Endothelial cell of umbilical vein (primary cell): ENCODE results near the gene FAM171A2. TPM values are rescaled to one million over a fixed set of nuclear protein-coding genes. Genes with fewer than 3 reads are reported as not detected.
"Not testable (repeated sequence)": the region's sequence is repeated elsewhere in the genome, so short reads cannot be mapped to it uniquely, and the experiment has no call there.

ENCODE experiments used
- BruUV-seq: library from RNA; stranded (reverse); fragments of 400-500 nt; replicated peaks from 2 replicates; lab custom pipeline; 2021; lab: Mats Ljungman, UMichigan
- CTCF ChIA-PET: fragments of 300-600, 350-600 bp; sonication (Branson Sonifier 250); formaldehyde crosslinking; loops from one replicate; lab custom pipeline; 2021; ENCODE audit warnings: antibody characterized with exemption, inconsistent platforms; lab: Charles Lee
- POLR2A ChIA-PET: fragments of 300-600, 350-600 bp; sonication (Branson Sonifier 250); formaldehyde crosslinking; loops from one replicate; lab custom pipeline; 2021; ENCODE audit warnings: antibody characterized with exemption, inconsistent platforms; lab: Charles Lee
- DNase-seq: peaks from one replicate; pipeline ENCODE4 v3.0.0-alpha.2; 2011; ENCODE audit warnings: low read depth, low spot score
- FAIRE-seq: peaks from 2 replicates; lab custom pipeline; 2011; peaks lifted over from hg19 to GRCh38; lab: Jason Lieb, UNC
- H2AFZ ChIP-seq: 2 replicates; pipeline ENCODE4 v1.6.0; 2012; ENCODE audit warnings: low read depth, low read length, control low read depth, inconsistent platforms
- H3K27ac ChIP-seq: 2 replicates; pipeline ENCODE4 v1.5.1; 2011; ENCODE audit warnings: low read depth, mild to moderate bottlenecking, control low read depth, low read length, moderate library complexity; ENCODE audit not compliant: insufficient read depth
- H3K27me3 ChIP-seq, 2 experiments: 2 replicates each; pipeline versions ENCODE4 v1.6.0 to v1.6.1; 2011; ENCODE audit warnings: low read length in 2 of 2, mixed read lengths in 1 of 2; ENCODE audit not compliant: control insufficient read depth in 2 of 2, insufficient read depth in 2 of 2
- H3K36me3 ChIP-seq, 2 experiments: 2 replicates in 1 of 2; 3 replicates in 1 of 2; pipeline ENCODE4 v1.5.1; 2011; ENCODE audit warnings: low read length in 2 of 2, mild to moderate bottlenecking in 1 of 2, moderate library complexity in 1 of 2; ENCODE audit not compliant: control insufficient read depth in 2 of 2, insufficient read depth in 2 of 2; ENCODE audit errors: extremely low read depth in 1 of 2
- H3K4me1 ChIP-seq: 3 replicates; pipeline ENCODE4 v1.5.1; 2011; ENCODE audit warnings: mild to moderate bottlenecking, low read length; ENCODE audit not compliant: control insufficient read depth, insufficient read depth; ENCODE audit errors: extremely low read depth
- H3K4me2 ChIP-seq: 2 replicates; pipeline ENCODE4 v1.6.1; 2011; ENCODE audit warnings: low read length, control low read depth, mixed read lengths; ENCODE audit not compliant: insufficient read depth
- H3K4me3 ChIP-seq, 3 experiments: fragments of 200-600 bp in 1 of 3; sonication (generic), shearing (Covaris generic) in 1 of 3; replicated peaks in 1 of 3; 2 replicates each; pipeline ENCODE4 v1.5.1; 2011 to 2016; ENCODE audit warnings: control low read depth in 3 of 3, low read length in 3 of 3, mild to moderate bottlenecking in 2 of 3, inconsistent platforms in 1 of 3, low read depth in 1 of 3, moderate library complexity in 1 of 3; ENCODE audit not compliant: insufficient read depth in 1 of 3
- H3K79me2 ChIP-seq: 2 replicates; pipeline ENCODE4 v1.6.0; 2012; ENCODE audit warnings: low read length, inconsistent platforms; ENCODE audit not compliant: control insufficient read depth, insufficient read depth
- H3K9ac ChIP-seq: replicated peaks from 2 replicates; pipeline ENCODE3; 2011; ENCODE audit warnings: low read length, control low read depth; ENCODE audit not compliant: insufficient read depth; ENCODE audit errors: extremely low read depth
- H3K9me1 ChIP-seq: replicated peaks from 3 replicates; pipeline ENCODE4 v1.6.0; 2011; ENCODE audit warnings: mild to moderate bottlenecking, low read length; ENCODE audit not compliant: control insufficient read depth, insufficient read depth; ENCODE audit errors: extremely low read depth
- H3K9me3 ChIP-seq: replicated peaks from 2 replicates; pipeline ENCODE4 v1.5.1; 2012; ENCODE audit warnings: low read length, inconsistent platforms; ENCODE audit not compliant: control insufficient read depth, insufficient read depth
- H4K20me1 ChIP-seq: replicated peaks from 2 replicates; pipeline ENCODE3; 2011; ENCODE audit warnings: mild to moderate bottlenecking, low read length; ENCODE audit not compliant: control insufficient read depth, insufficient read depth; ENCODE audit errors: extremely low read depth
- FOS ChIP-seq: IDR thresholded peaks from 2 replicates; pipeline ENCODE4 v1.6.1; 2011; ENCODE audit warnings: mild to moderate bottlenecking, low read length, moderate library complexity, borderline replicate concordance; ENCODE audit not compliant: insufficient read depth
- GATA2 ChIP-seq: IDR thresholded peaks from 2 replicates; pipeline ENCODE4 v1.7.0; 2011; ENCODE audit warnings: low read depth, mild to moderate bottlenecking, moderate library complexity, mixed read lengths, low read length; ENCODE audit not compliant: insufficient read length, insufficient read depth
- MAX ChIP-seq: IDR thresholded peaks from 2 replicates; pipeline ENCODE4 v1.6.1; 2011; ENCODE audit not compliant: insufficient read depth, insufficient read length
- dilution Hi-C: fragments of 300-500 bp; cut with MboI; formaldehyde crosslinking; loops from one replicate; pipeline ENCODE4 v1.15.0; 2019; ENCODE audit warnings: low sequenced_read_pairs; ENCODE audit not compliant: extremely low pct_ligation_motif_present
- intact Hi-C: fragments of 100-400 bp; cut with micrococcal nuclease; formaldehyde crosslinking; loops from one replicate; pipeline ENCODE4 v1.10.0; 2022
- polyA plus RNA-seq, 4 experiments: library from polyadenylated mRNA; depleted of rRNA in 3 of 4; stranded (reverse) in 3 of 4; unstranded in 1 of 4; fragments of >200 nt; gene quantifications; 2 replicates each; pipeline versions ENCODE4 v1.2.1 to v1.2.3, GENCODE V29; 2011 to 2012; ENCODE audit warnings: missing spikeins in 1 of 4
- total RNA-seq: library from RNA; stranded (reverse); gene quantifications from 2 replicates; pipeline ENCODE4 v1.2.3, GENCODE V29; 2021

The FAM171A2 gene
- total and polyA plus RNA-seq, 2 donors (not counting 3 experiments of a cell fraction or from before 2014, with no cell fraction given): 11.3 to 13.4 TPM

DNA sequence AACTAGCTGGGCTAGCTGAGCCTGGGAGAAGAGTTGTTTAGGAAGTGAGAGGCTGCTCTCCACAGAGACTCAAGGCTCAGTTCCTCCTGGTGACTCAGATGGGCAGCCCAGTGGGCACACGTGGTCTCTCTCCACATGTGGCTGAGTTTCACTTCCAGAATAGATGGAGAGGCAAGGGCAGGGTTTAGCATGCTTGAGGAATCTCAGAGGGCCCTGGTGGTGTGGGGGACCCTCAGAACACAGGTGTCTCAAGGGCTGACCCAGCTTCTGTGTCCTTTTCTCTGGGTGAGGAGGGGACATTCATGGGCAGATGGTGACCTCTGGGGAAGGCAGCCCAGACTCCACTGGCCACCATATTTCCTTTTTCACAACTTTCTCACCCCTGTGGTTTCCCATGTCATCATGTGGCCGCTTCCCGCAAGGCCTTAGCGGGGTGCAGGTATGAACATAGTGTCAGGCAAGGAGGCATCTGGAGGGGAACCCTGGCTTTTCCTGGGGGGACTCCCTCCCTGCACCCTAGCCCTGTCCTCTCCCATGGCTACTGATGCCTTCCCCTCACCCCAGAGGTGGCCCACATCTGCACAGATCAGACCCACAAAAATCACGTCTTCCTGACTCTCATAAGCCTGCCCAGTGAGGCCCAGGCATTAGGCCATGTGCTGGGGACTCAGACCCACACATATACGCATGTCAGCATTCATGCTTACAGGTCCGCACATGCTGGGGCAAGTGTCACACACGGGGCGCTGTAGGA is 15.2 kb downstream of the FAM171A2 start:
- FAIRE-seq: peak; percentile 78
- Histone ChIP-seq H3K27me3 (no peaks in the 10 kb centered on the region), H3K9me3 (no peaks in the 10 kb centered on the region), H3K9ac (no peak overlapping the region), H3K9me1 (no peaks in the 10 kb centered on the region), H3K27ac (no peak overlapping the region), H3K4me3 (no peak overlapping the region), H3K4me2 (no peak overlapping the region), H3K79me2 (peaks cover 2% of the 10 kb centered on the region), H3K4me1 (no peaks in the 10 kb centered on the region), H2AFZ (no peak overlapping the region), H3K36me3 (peaks cover 6 to 41% of the 10 kb centered on the region in 2 experiments), H4K20me1 (no peaks in the 10 kb centered on the region)
- dilution Hi-C loops (no loop called here), intact Hi-C loops (no loop called here)
- BruUV-seq: no TSS peak
- POLR2A ChIA-PET: no interaction called here
- CTCF ChIA-PET: interaction anchor here (0.7 to 2.5 kb wide), 5 partner anchors 13 to 144 kb away, joined by 3 to 17 read pairs (median 5); partner anchors contain the start of gene FAM171A2
- no peak for DNase-seq
- TF ChIP-seq MAX (peak; percentile 62), GATA2 (no peak), FOS (peak; percentile 44)

DNA sequence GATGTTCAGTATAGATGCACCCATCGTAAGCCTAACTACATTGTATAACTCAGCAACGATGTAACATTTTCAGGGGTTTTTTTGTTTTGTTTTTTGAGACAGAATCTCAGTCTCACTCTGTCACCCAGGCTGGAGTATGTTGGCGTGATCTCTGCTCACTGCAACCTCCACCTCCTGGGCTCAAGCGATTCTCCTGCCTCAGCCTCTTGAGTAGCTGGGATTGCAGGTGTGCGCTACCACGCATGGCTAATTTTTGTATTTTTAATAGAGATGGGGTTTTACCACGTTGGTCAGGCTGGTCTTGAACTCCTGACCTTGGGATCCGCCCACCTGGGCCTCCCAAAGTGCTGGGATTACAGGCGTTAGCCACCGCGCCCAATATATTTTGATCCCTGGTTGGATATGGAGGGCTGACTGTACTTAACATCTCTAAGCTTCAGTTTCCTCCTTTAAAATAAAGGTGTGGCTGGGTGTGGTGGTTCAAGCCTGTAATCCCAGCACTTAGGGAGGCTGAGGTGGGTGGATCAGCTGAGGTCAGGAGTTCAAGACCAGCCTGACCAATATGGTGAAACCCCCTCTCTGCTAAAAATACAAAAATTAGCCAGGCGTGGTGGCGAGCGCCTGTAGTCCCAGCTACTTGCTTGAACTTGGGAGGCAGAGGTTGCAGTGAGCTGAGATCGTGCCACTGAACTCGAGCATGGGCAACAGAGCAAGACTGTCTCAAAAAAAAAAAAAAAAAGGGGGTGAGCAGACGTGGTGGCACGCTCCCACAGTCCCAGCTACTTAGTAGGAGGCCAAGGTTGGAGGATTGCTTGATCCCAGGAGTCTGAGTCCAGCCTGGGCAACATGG is 16.2 kb downstream of the FAM171A2 start:
- H2AFZ ChIP-seq, POLR2A ChIA-PET, H3K4me3 ChIP-seq, H3K9ac ChIP-seq, H3K9me3 ChIP-seq, H4K20me1 ChIP-seq, BruUV-seq, dilution Hi-C loops, H3K27ac ChIP-seq, intact Hi-C loops, DNase-seq, H3K27me3 ChIP-seq, H3K4me1 ChIP-seq, H3K4me2 ChIP-seq, FAIRE-seq, H3K9me1 ChIP-seq, H3K79me2 ChIP-seq: not testable (repeated sequence)
- H3K36me3 ChIP-seq: peaks cover 6 to 33% of the 10 kb centered on the region in 2 experiments
- CTCF ChIA-PET: interaction anchor here (0.6 to 1.6 kb wide), 4 partner anchors 8 to 137 kb away, joined by 3 to 7 read pairs (median 4); partner anchors contain the start of gene FAM171A2
